HS-5 (cell line): ENCODE results near the gene B3GNT5.

ENCODE experiments used
- DNase-seq: peaks from one replicate; pipeline ENCODE4 v3.0.0-alpha.2; 2012; ENCODE audit warnings: low read depth

Gene B3GNT5

DNA sequence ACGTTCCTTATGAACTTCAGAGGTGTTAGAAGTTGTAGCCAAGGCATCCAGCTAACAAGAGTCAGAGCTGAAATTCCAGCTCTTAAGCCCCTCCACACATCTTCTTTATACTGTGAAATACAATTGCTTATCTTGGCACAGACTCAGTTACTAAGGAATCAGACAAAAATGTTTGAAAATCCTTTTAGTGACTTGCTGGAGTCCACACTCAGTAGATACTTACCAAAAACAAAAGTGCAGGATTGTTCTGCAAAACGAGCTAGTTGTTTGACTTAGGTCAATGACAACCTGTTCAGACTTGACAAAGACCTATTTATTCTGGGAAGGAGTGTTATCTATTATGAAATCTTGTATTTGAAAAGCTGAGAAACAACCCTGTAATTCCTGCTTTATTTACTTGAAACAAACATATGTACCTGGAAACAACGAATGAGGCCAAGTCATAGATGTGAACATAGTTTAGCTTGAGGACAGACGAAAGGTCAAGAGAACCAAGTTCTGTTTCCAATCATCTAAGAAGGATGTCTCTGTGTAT is 38.5 kb downstream of the B3GNT5 start:
- DNase-seq: no peak

DNA sequence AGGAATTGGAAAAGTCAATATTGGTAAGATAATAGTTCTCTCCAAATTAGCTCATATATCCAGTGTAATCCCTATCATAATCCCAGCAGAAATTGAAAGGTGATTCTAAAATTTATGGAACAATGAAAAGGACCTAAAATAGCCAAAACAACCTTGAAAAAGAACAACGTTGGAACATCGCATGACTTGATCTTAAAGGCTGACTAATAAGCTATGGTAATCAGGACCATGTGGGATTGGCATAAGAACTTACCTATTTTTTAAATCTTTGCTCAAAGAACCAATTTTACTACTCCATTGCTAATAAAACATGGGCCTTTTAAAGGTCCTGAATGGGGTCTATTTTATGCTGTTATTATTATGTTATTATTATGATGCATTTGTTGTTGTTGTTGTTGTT is 40.9 kb downstream of the B3GNT5 start:
- no peak for DNase-seq

DNA sequence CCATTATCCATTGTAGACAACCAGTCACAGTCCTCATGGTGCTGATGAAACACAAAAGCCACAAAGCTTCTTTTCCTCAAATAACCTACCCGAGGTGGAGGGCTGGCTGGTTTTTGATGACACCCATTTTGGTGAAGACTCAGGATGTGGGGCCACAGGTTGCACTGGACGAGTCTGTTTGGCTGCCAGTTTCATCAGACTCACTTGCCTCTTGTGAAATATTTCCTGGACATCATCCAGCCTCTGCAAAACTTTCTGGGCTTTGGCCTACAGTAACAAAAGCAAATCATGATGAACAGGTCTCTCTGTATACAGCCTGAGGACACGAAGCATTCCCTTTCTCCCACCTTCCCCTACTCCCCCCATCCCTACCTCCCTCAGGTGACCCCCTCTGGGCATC is 42.2 kb downstream of the B3GNT5 start:
- no peak for DNase-seq

DNA sequence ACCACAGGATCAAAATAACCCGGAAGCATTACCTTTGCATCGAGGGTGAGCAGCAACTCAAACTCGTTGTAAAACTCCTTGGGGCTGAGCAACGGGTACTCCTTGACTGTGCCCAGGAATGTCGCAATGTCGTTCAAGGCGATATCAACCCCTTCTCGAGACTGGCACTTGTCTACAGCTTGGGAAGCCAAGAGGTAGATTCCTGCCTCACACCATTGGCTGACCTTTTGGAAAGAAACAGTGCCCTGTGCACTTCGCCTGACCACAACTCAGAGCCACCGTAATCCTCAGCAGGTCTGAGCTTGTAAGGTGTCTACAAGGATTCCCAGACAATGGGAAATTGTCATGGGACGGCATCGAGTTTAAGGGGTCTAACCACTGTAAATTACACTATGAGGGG is 43.9 kb downstream of the B3GNT5 start:
- DNase-seq: no peak

DNA sequence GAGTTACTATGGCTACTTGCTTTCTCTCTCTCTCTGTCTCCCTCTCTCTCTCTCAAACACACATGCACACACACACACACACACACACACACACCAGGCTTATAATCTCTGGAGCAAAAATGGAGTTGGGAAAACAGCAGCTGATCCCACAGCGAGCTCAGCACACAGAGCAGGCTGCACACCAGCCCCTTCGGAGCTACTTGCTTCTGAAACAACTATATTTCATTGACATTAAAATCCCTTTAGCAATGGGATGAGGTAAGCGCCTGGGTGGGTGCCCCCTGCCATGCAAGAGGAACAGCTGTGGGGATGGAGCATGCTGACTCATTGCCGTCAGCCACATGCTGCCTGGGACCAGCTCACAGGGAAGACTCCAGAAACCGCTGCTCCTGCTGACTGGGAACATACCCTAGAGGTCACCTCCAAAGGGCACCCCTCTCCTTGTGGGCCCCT is 45.7 kb downstream of the B3GNT5 start:
- DNase-seq: no peak

DNA sequence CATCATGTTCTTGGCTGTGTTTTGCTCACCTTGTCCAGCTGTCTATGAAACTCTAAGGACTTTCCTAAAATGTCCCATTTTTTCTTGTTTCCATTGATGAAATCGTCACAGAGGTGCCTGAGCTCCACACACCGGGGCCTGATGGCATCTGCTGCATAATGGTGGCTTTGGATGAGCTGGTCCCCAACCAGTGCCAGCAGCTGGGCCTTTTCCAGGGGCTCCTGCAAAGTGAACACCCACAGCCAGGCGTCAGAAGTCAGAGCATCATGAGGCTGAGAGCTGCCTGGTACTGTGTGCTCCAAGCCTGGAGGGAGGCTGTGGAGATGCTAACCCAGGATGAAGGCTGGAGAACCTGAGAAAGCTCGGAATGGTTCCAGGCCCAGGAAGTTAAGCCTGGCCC is 46.9 kb downstream of the B3GNT5 start:
- DNase-seq: no peak

DNA sequence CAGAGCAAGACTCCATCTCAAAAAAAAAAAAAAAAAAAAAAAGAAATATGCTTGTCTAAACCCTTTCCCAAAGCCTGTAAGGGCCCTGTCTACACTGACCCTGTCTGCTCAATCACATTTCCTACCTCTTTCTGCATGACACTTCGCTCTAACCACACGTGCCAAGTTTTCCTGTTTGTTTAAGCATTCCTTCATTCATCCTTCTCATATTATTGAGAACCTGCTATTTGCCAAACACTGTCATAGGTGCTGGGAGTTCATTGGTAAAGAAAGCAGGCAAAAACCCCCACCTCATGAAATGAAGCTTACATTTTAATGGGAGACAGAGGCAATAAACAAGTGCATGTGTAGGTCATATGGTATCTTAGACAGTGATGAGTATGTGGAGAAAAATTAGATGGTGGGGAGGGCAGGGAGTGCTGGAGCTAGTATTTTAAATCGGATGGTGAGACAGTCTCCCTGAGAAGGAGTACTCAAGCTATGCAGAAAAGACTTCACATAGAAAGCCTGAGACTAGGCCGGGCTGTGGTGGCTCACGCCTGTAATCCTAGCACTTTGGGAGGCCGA is 48.0 kb downstream of the B3GNT5 start:
- no peak for DNase-seq

DNA sequence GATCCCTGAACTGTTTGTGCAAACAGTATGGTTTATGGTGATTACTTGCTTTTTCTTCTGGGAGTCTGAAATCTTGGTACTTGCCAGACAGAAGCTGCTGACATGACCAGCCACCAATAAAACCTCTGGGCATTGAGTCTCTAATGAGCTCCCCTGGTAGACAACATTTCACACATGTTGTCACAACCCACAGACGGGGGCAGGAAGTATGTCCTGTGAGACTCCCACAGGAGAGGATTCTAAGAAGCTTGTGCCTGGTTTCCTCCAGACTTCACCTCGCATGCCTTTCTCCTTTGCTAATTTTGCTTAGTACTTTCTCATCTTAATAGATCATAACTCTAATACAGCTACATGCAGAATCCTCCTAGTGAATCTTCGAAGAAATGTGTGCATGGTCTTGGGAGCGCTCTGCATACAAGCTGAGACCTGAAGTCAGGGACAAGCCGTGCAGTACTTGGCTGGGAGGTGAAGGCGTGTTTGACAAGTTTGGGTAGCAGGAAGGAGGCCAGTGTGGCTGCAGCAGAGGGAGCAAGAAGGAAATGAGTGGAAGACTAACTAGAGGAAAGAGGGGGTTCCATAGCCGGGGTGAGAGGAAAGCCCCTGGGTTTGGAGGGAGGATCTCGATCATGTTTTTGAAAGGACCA is 49.0 kb downstream of the B3GNT5 start:
- no peak for DNase-seq

DNA sequence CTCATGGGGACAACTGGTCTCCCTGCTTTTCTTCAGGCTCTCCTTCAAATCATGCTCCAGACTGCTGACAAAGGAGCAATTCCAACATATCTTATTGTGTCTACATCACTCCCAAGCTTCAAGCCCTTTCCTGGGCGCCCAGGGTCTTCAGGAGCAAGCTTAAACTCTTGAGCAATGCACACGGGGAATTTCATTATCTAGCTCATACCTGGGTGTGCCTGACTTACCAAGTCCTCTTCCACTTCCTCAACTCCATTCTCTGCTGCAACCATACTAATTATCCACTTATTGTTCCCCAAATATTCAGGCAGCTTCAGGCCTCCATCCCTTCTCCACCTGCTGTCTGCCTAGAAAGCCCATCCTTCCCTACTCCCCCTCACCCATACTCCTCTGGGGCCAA is 50.6 kb downstream of the B3GNT5 start:
- no peak for DNase-seq

DNA sequence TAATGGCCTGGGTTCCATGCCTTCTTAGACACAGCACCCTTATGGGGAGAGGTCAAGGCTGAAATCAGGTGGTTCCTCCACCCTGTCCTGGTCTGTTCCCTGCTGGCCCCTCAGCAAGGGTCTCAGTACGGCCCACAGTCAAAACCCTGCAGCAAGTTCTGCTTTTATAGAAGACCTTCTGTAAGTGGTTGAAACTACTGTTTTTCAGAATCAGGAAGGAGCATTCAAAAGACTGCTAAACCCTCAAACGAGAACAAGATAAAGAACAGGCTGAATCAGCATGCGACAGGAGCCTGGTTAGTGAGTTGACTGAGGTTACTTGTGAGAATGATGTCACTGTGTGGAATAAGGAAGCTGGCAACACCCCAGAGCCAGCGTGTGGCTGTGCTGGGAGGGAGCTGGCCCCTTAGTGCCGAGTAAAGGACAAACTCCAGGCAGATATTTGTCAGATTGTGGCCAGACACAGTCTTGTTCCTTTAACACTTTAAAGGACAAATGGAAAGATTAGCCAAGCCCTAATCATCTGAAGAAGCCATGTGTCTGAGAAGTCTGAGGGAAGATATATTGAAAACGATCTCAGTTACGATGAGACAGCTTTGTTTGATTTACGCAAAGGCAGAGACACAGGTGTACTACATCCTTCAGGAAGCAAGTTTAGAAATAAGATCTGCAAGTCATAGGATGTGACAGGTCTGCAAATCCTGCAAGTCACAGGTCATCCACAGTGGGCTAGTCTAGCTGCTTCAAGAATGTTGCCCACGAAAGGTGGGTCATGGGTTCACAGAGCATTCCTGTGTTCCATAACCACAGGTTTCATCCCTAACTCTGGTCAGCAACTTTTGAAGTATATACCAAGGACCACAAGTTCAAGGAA is 54.0 kb downstream of the B3GNT5 start:
- DNase-seq: no peak

DNA sequence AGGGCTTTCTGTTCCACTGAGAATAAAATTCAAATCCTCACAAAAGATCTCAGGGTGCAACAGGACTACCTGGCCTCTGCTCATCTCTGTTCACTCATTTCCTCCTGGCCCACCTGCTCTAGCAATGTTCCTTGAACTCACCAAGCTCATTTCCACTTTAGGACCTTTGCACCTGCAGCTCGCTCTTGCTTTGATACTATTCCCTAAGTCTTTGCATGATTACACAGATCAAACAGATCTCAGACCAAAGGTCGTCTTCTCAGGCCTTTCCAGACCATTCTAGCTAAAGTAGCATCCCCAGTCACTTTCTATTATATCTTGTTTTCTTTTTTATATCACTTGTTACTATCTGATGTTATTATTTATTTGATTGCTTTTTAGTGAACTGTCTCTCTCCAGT is 54.7 kb downstream of the B3GNT5 start:
- no peak for DNase-seq

DNA sequence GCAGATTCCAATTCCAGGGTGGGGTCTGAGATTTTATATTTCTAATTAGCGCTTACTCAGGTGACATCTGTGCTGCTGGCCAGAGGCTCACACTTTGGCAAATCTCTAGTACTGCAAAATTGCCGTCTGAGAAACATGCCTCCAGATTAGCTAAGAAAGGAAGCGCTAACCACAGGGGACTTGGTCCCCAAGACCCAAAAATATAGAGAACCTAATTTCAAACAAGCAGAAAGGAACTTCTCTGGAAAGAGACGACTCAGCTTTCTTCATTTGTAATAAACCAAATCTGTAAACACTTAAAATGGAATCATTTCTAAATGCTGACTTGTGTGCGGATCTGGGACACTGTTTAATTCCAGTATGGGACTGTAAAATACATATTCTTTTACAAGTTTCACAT is 55.7 kb downstream of the B3GNT5 start:
- no peak for DNase-seq

DNA sequence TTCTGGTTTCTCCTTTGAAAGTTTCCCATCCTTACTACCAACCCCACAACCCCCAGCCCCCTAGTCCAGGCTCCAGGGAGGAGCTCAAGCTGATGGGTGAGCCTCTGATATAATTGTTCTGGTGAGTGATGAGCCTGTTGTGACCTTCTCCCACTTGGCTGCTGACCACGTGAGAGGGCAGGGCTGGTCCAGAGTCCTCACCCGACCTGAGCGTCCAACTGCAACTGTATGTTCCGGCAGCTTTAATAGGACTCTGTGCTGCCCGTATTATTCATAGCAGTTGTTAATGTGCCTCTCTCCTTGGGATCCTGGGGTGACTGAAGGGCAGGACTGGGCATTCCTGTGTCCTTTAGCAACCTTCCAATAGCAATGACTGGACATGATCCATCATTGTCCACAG is 56.2 kb downstream of the B3GNT5 start:
- DNase-seq: no peak

DNA sequence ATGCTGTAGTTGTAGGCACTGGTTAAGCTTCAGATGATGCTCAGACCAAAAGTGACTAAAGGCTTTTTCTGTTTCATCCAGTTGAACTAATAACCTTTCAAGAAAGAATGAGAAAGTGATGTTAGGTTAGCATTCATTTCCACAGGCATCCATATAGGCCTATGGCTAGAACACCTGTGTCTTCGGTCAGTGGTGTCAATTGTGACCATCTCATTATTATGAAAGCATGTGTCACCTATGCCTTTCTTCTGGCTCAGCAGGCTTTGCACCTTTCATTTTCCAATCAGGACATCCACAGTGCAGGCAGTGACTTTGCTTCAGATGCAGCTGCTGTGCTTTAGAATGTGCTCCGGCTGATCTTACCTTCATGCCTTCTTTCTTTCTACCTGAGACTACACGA is 57.9 kb downstream of the B3GNT5 start:
- no peak for DNase-seq

DNA sequence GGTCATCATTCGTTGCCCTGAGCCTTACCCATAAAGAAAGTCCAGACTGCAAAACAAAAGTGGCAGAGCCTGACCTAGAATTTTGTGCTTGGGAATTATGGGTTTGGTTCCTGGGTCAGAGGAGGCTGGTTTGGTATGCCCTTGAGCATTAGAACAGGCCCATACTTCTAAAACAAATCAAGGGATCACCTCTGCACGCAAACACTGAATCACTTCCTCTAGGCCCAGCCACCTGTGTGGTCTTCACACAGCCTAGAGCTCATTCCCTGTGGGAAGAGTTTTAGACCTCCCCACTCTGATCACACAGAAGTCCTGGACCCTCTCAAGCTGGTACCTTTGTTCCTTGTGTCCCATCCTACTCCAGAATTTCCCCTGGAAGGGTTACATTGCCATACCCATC is 59.4 kb downstream of the B3GNT5 start:
- DNase-seq: no peak

DNA sequence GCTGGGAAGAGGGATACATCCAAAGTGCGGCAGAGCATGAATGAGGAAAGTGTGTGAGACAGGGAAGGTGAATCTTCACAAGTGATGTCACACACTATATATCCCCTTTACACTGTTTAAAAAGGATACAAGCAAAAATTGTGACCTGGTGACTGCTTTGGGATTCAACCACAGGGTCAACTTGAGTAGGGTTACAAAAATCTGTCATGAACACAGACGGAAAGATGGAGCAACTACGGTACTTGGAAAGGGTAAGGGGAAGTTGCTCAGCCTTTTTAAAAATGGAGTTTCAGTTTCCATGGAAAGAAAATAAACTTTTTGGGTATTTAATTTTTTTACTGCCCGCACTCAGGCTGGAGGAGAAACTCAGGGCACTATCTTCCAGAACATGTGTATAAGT is 60.3 kb downstream of the B3GNT5 start:
- DNase-seq: no peak

DNA sequence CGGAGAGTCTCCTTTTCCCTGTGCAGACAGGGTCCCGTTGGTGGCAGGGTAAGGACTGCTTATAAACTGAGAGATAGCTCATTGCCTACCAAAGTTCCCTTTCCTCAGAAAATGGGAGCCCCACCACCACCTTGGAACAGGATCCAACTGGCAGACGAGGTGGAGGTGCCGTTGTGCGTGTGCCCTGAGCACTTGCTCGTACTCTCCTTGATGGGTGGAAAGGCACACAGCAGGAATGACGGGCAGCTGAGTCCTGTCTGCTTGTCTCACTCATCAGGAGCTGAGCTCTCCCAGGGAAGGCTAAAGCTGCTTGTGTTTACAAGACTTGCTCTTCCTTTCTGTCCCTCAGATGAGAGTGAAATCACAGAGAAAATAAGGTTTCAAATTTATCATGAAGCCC is 60.7 kb downstream of the B3GNT5 start:
- DNase-seq: no peak

DNA sequence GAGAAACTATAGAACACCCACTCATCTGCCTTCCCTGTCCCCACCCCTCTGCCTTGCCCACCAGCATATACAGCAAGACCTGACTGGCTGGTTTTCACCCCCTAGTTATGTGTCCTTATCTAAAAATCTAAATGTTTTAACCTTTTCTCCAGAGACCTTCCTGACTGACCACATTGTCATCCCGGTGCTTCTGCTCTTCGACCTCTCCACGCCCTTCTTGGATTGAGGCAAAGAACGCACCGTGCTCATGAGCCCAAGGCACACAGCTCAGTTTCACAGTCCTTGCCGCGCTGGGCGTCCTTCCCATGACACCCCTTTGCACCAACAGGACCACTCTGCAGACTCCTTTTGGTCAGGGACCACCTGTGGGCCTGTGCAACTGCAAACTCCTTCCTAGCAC is 62.7 kb downstream of the B3GNT5 start:
- no peak for DNase-seq

DNA sequence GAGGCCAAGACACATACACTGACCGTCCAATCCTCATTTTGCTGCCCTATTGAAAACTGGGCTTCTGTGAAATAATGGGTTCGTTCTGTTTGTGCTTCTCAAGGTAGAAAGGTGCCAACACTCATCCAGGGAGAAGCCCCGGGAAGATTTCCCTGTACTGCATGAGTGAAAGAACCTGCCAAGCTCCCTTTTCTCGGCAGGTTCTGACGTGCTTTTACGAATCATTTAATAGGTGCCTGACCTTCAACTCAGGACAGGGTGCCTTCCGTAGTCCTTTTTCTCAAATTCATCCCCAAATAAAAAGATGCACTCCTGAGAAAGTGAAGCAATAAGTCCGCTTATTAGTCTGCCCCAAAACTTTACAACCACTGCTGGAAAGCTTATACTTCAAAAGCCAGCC is 64.2 kb downstream of the B3GNT5 start:
- DNase-seq: no peak

DNA sequence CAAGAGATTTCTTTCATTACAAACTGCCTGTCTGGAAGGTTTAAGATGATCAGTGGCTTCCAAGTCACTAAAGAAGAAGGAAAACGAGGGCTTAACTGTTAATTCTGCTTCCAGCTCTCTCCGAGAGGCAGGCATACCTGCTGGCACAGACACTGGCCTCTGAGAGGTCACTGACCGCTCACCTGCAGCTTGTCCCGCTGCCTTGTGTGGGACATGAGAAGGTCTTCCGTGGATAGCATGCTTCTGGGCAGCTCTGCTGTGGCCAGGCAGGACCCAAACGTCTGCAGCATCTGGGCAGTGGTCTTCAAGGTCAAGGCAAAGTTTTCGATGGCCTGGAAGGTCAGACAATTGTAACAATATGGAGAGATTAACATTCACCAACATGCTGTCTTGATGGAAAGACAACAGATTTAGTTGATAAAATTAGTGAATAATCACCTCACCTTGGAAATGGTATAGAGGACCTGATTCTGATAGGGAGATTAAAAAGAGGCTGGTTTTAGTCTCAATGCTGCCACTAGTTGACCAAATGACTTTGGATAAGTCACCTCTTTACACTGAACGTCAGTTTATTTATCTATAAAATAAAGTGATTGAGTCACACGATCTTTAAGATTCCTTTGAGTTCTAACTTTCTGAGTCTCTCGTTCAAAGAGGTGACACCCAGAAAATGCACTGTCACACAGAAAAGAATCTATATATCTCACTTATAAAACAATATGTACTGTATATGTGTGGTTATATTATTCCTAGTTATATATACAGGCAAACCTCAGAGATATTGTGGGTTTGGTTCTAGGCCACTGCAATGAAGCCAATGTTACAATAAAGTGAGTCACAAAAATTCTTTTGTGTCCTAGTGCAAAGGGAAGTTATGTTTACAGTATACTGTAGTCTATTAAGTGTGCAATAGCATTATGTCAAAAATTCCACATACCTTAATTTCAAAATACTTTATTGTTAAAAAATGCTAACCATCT is 65.1 kb downstream of the B3GNT5 start:
- DNase-seq: no peak

DNA sequence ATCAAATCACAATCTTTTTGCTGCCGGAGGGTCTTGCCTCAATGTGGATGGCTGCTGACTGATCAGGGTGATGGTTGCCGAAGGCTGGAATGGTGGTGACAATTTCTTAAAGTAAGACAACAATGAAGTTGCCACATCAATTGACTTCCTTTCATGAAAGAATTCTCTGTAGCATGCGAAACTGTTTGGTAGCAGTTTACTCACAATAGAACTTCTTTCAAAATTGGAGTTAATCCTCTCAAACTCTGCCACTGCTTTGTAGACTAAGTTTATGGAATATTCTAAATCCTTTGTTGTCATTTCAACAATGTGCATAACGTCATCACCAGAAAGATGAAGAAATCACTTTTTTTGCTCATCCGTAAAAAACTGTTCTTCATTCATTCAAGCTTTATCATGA is 65.8 kb downstream of the B3GNT5 start:
- no peak for DNase-seq

DNA sequence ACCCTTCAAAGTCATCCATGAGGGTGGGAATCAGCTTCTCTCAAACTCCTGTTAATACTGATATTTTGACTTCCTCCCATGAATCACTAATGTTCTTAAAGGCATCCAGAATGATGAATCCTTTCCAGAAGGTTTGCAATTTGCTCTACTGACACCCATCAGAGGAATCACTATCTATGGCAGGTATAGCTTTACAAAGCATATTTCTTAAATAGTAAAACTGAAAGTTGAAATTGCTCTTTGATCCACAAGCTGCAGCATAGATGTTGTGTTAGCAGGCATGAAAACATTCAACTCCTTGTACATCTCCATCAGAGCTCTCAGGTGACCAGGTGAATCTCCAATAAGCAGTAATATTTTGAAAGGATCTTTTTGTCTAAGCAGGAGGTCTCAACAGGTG is 66.3 kb downstream of the B3GNT5 start:
- no peak for DNase-seq
